ENCODE measurements around the gene GBX1. TPM values are rescaled to one million over a fixed set of nuclear protein-coding genes. Genes with fewer than 3 reads are reported as not detected.

GBX1 gene
- total RNA-seq, 4 donors from 2014 or later = not detected

GRCh38 chr7:151140826-151141225, 26.7 kb downstream of the GBX1 start:
- H3K36me3 ChIP-seq = peaks cover 20 to 96% (median 76%) of the 10 kb centered on the region in 4 donors
- intact Hi-C loops (cut with DNase I) = no loop called here
- no peaks in the 10 kb centered on the region for H3K9me3 ChIP-seq
- H3K27me3 ChIP-seq = no peaks in the 10 kb centered on the region
- H3K4me3 ChIP-seq = no peak overlapping the region
- TF ChIP-seq CTCF (IDR thresholded peaks at IDR 0.05) (no peak), POLR2A (IDR thresholded peaks at IDR 0.05; ENCODE audit: low read depth) (no peak), POLR2AphosphoS5 (IDR thresholded peaks at IDR 0.05) (no peak), EP300 (IDR thresholded peaks at IDR 0.05) (no peak)
- DNase-seq (ENCODE audit: extremely low spot score) = no peak
- WGBS = 95% methylated on average over 6 of the region's 7 CpGs
- H3K27ac ChIP-seq (replicated peaks in 1 of 4) = no peak overlapping the region
- H3K4me1 ChIP-seq = peaks cover 0 to 20% (median 3%) of the 10 kb centered on the region in 4 donors

GRCh38 chr7:151139791-151140190, 27.7 kb downstream of the GBX1 start:
- DNase-seq (ENCODE audit: extremely low spot score) = no peak
- intact Hi-C loops (cut with DNase I) = no loop called here
- WGBS = 86% methylated on average over 9 of the region's 9 CpGs
- Histone ChIP-seq H3K27me3 (no peaks in the 10 kb centered on the region), H3K27ac (replicated peaks in 1 of 4) (no peak overlapping the region), H3K9me3 (no peaks in the 10 kb centered on the region), H3K4me3 (no peak overlapping the region), H3K4me1 (peaks cover 0 to 20% (median 3%) of the 10 kb centered on the region in 4 donors), H3K36me3 (peaks cover 30 to 100% (median 87%) of the 10 kb centered on the region in 4 donors)
- no peak for TF ChIP-seq EP300 (IDR thresholded peaks at IDR 0.05)
- TF ChIP-seq CTCF (IDR thresholded peaks at IDR 0.05) = no peak
- TF ChIP-seq POLR2AphosphoS5 (IDR thresholded peaks at IDR 0.05) = no peak
- no peak for TF ChIP-seq POLR2A (IDR thresholded peaks at IDR 0.05; ENCODE audit: low read depth)

GRCh38 chr7:151139071-151139790, 28.3 kb downstream of the GBX1 start:
- Histone ChIP-seq H3K9me3 (no peaks in the 10 kb centered on the region), H3K4me3 (no peak overlapping the region), H3K4me1 (peaks cover 0 to 20% (median 3%) of the 10 kb centered on the region in 4 donors), H3K27ac (replicated peaks in 1 of 4) (no peak overlapping the region), H3K27me3 (no peaks in the 10 kb centered on the region), H3K36me3 (peaks cover 35 to 100% (median 90%) of the 10 kb centered on the region in 4 donors)
- no peak for DNase-seq (ENCODE audit: extremely low spot score)
- TF ChIP-seq EP300 (IDR thresholded peaks at IDR 0.05) (no peak), CTCF (IDR thresholded peaks at IDR 0.05) (no peak), POLR2A (IDR thresholded peaks at IDR 0.05; ENCODE audit: low read depth) (no peak), POLR2AphosphoS5 (IDR thresholded peaks at IDR 0.05) (no peak)
- 84% methylated on average over 18 of the region's 18 CpGs for WGBS
- intact Hi-C loops (cut with DNase I) = no loop called here

GRCh38 chr7:151138153-151138851, 29.2 kb downstream of the GBX1 start:
- H3K27ac ChIP-seq (replicated peaks in 1 of 4) = no peak overlapping the region
- H3K4me1 ChIP-seq = peaks cover 0 to 20% (median 3%) of the 10 kb centered on the region in 4 donors
- H3K27me3 ChIP-seq = no peaks in the 10 kb centered on the region
- DNase-seq (ENCODE audit: extremely low spot score) = no peak
- intact Hi-C loops (cut with DNase I) = no loop called here
- H3K9me3 ChIP-seq = no peaks in the 10 kb centered on the region
- peaks cover 30 to 100% (median 90%) of the 10 kb centered on the region in 4 donors for H3K36me3 ChIP-seq
- 83% methylated on average over 12 of the region's 30 CpGs for WGBS
- TF ChIP-seq CTCF (IDR thresholded peaks at IDR 0.05) (no peak), EP300 (IDR thresholded peaks at IDR 0.05) (no peak), POLR2AphosphoS5 (IDR thresholded peaks at IDR 0.05) (no peak), POLR2A (IDR thresholded peaks at IDR 0.05; ENCODE audit: low read depth) (no peak)
- H3K4me3 ChIP-seq = no peak overlapping the region

Data from esophagus muscularis mucosa (tissue), 4 donors.